SW480 (cell line): ENCODE data around the gene CLIC3.

Experiments
- DNase-seq: peaks from one replicate; pipeline ENCODE4 v3.0.0-alpha.2; 2016; ENCODE audit warnings: low spot score

CLIC3 gene

DNA sequence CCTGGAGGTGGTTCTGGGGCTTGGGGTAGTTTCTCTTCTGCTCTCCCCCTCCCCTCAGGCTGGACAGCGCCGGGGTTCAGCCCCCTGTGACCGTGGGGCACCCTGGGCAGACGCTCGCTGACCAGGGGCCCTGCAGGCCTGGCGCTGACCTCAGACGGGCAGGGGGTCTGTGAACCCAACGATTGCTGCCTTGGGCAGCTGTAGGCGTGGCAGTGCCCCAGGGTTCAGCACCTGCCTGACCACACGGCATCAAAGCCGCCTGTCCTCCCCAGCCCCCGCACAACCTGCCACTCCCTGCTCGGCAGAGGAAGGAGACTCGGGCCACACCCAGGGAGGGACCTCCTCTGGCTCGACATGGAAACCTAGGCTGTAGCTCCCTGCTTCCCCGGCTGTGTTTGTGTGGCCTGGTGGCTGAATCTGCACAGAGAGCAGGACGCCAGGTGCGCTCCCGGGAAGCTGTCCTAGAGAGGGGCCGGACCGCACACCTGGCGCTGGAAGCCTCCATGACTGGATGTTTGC, 32.1 kb downstream of the CLIC3 start:
- DNase-seq = peak; percentile 95

DNA sequence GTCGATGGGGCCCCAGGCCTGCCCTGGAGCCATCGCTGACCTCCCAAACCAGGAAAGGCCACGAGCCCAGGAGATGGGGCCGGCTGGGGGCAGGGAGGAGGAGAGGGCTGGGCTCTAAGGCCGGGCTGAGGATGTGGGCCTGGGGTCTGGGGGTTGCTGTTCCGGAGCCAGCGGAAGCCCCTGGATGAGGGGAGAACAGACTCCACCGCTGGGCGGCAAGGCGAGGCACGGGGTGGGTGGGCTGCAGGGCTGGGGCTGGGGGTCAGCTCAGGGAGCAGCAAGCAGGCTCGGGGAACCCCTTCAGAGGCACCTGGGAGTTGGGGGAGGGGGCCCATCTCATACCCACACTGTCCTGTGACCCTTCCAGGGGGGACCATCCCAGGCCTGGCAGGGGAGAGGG, 32.6 kb downstream of the CLIC3 start:
- no peak for DNase-seq

DNA sequence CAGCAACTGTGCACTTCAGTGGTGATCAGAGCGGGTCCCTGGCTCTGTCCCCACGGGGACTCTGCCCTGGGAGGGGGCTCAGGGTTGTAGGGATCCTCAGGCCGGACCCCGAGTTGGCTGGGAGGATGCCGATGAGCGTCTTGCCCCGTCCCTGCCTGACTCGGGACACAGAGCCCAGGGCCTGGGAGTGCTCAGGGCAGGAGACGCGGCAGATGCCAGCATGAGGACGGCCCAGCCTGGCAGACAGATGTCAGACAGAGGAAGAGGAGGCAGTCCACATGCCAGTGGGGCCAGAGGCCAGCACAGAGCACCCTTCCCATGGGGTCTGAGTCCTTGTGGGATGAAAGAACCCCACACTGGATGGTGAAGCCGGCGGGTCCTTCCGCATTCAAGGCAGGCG, 33.0 kb downstream of the CLIC3 start:
- no peak for DNase-seq

DNA sequence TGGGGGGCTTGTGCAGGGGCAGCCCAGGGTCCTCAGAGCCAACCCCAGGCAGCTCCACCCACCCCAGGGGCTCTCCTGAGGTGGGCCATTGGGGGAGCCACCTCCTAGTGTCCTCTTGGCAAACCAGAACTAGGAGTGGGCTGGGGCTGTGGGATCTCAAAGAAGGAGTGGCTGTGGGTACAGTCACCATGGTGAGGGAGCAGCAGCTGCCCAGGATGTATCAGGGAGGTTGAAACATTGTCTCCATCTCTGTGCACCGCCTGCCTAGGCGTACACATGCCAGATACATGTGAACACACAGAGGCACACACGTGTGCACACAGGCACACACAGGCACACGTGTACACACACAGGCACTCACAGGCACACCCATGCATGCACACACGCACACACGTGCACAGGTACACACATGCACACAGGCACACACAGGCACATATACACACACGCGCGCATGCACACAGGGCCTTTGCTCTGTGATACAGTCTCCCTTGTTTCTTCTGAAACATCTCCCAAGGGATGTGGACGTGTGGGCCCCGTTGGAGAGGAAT, 33.6 kb downstream of the CLIC3 start:
- no peak for DNase-seq

DNA sequence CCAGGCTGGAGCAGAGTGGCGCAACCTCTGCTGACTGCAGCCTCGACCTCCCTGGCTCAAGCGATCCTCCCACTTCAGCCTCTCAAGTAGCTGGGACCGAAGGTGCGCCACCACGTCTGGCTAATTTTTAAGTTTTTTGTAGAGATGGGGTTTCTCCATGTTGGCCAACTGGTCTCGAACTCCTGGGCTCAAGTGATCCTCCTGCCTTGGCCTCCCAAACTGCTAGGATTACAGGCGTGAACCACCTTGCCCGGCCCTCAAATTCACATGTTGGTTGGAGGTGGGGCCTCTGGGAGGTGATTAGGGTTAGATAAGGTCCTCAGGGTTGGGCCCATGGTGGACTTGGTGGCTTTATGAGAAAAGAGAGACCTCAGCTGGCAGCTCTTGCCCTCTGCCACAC, 34.2 kb downstream of the CLIC3 start:
- no peak for DNase-seq

DNA sequence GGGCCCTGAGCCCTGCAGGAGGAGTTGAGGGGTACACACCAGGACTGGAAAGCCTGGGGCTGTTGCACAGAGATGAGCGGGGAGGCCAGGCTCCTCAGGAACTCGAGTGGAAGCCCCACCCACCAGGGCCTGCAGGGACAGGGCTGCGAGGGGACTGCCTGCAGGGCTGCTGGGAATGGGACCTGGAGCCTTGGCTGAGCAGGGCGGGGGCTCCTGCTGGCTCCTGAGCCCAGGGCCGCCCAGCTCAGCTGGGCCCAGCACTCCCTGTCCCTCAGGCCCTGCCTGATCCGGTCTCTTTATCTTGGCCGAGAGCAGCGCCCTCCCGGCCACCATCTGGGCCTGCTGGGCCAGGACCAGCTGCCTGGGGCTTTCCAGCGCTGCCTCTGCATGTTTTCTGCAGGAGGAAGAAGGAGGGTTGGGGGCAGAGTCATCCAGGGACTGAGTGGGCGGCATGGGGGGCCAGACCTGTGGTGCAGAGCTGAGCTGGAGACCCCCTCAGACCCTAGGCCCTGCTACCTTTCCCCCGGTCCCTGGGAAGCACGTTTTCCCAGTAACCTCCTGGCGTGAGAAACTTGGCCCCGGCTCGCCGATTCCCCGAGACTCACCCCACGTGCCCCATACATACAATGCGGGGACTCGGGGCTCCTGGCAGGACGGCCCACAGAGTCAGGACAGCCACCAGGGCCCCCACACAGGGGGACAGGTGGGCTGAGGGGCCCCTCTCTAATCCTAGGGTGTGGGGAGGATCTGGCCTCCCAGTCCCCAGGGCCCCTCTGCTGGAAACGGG, 34.9 kb downstream of the CLIC3 start:
- no peak for DNase-seq

DNA sequence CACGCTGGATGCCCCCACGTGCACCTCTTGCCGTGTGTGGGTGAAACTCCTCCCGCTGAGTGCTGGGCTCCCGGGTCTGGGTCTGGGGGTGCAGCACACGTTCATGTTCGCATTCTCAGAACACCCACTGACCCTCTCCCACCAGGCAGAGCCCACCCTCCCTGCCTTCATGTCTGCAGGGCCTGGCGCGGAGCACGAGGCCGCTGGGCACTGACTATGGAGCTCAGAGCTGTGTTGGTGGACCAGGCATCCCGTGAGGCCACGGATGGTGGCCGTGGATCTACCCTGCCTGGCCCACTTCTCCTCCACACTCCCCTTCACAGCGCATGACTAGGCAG, 35.5 kb downstream of the CLIC3 start:
- DNase-seq = no peak

DNA sequence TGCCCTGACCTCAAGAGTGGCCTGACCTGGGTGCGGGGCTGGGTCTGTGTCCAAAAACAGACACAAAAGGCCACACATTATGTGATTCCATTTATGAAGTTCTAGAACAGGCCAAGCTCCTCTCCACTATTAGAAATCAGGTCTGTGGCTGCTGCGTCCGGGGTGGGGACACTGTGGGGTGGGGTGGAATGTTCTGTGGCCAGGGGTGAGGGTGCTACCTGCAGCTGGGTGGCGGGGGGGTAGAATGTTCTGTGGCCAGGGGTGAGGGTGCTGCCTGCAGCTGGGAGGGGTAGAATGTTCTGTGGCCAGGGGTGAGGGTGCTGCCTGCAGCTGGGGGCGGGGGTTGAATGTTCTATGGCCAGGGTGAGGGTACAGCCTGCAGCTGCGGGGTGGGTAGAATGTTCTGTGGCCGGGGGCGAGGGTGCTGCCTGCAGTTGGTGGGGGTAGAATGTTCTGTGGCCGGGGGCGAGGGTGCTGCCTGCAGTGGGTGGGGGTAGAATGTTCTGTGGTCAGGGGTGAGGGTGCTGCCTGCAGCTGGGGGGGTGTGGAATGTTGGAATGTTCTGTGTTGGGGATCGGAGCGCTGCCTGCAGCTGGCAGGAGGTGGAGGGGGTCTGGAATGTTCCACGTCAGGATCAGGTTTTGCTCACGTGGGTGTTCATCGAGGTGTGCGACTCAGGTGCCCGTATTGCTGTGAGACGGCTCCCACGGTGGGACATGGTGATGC, 36.0 kb downstream of the CLIC3 start:
- DNase-seq = no peak

DNA sequence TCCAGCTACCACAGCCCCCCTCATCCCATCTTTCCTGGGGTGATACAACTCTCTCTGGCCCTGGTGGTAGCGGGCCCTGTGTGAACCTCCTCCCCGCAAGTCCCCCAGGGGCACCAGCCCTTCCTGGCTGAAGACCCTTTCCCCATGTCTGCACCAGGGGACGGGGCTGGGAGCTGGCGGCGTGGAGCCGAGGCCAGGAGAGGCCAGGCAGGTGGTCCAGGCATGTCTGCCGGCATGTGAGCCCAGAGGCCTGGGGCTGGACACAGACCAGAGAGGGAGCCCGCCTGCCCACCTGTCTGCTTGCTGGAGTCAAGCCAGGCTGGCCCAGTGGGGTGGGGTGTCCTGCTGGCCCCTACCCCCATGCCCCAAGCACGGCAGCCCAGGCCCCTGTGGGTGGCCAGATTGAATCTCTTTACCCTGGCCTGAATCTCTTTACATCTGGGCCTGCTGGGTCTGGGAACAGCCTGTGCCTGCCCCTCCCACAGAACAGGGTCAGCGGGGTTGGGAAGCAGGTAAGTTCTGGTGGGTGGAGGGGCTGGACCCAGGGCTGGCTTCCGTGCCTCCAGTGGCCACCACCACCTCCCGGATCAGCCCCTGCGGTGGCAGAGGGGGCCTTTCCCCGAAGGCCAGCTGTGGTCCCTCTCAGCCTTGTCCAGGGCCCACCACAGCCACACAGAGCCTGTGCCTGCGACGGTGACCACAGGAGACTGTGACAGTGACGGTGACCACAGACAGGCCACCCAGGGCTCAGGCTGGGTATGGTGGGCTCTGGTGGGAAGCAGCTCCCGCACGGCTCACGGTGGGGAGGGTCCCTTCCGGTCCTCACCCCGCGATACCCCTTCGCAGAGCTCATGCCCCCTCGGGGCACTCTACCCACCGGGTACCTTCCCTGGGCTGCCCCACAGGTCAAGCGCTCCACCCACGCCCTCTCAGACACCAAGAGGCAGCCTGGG, 37.2 kb downstream of the CLIC3 start:
- DNase-seq = no peak

DNA sequence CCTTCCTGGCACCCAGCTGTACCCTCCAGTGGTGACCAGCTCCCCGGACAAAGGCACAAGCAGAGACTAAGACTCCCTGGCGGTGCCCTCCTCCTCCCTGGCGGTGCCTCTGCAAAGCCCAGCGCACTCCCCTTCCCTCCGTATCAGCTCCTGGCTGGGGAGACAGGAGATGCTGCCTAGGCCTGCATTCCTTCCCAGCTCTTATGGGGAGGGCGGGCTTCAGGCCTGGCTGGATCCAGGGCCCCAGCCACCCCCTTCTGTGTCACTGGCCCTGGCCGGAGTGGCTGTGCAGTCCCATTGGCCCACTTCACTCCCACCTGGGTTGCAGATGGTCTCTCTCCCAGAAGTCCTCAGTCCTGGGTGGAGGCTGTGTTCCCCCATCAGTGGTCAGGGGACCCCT, 37.9 kb downstream of the CLIC3 start:
- DNase-seq = no peak

DNA sequence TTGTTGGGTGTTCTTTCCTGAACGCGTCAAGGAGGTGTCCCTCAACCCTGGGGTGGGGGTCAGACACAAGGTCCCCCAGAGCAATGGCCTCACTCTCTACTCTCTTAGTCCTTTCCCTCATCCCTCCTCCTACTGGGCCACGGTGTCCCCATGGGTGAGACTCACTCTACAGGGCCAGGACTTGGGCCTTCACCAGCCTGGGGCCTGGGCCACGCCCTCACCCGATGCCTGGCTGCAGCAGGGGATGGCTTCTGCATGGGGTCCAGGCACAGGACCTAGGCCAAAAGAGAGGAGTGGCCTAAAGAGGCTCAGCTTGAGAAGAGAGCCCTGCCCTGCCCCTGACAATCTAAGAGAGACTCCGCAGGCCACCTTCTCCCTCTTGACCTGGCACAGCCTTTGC, 38.5 kb downstream of the CLIC3 start:
- DNase-seq = no peak

DNA sequence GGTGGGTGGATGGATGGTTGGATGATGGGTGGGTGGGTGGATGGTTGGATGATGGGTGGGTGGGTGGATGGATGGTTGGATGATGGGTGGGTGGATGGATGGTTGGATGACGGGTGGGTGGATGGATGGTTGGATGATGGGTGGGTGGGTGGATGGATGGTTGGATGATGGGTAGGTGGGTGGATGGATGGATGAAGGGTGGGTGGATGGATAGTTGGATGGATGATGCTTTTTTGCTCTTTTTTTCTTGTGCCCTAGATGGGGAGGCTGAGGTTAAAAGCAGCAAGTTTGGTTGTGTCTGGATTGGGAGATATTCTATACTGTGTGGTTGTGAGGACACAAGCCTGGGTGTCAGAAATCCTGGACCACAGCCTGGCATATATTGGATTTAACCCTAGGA, 38.9 kb downstream of the CLIC3 start:
- no peak for DNase-seq

DNA sequence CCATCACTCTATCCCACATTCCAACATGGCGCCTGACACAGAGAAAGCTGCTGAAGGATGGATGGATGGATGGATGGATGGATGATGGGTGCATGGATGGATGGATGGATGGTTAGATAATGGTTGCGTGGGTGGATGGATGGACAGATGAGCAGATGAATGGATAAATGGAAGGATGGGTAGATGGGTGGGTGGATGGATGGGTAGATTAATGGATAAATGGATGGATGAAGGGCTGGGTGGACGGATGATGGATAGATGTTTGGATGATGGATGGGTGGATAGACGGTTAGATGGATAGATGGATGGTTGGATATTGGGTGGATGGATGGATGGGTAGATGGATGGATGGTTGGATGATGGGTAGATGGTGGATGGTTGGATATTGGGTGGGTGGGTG, 39.8 kb downstream of the CLIC3 start:
- DNase-seq = no peak

DNA sequence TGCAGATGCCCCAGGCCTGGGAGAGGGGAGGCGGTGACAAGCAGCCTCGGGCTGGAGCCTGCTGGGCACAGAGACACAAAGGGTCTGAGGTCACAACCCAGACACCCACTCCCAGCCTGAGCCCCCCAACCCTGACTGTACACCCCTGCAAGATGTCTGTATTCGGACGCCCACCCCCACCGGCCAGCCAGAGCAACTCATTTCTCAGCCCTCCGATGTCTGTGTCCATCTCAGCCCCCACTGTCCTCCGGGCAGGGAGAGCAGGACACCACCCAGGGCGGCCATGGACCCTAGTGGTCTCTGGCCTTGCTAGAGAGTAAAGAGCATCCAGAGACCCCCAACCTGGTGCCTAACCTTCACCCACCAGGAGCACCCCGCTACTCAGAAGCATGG, 40.4 kb downstream of the CLIC3 start:
- no peak for DNase-seq

DNA sequence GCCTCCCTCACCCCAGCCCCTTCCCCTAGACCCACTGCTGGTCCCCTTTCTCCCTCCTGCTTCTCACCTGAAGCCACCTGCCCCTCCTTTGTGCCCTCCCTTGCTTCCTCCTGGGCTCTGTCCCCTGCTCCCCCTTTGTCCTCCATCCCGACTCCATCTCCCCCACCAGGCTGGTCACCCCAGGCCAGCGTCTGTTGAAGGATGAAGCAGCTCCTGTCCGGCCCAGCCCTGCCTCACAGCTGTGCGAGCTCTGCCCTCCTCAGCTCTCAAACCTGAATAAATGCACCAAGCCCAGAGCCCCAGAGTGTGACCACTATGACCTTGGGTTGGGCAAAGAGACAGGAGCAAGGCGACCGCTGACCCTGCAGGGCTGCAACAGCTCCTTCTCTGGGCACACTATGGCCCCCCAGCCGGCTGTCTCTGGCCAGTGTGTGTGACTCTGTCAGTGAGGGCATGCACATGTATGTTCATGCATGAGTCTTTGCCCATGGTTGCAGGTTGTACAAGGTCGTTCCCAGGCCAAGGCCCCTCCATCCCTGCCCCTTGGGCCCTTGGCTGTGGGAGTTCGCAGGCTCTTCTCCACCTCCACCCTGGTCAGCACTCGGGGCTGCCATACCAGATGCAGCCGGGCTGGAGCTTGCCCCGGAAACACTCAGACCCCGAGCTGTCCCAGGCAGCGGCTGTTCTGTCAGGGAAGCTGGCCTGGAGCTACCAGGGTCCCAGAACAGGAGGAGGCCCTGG, 41.0 kb downstream of the CLIC3 start:
- DNase-seq = no peak

DNA sequence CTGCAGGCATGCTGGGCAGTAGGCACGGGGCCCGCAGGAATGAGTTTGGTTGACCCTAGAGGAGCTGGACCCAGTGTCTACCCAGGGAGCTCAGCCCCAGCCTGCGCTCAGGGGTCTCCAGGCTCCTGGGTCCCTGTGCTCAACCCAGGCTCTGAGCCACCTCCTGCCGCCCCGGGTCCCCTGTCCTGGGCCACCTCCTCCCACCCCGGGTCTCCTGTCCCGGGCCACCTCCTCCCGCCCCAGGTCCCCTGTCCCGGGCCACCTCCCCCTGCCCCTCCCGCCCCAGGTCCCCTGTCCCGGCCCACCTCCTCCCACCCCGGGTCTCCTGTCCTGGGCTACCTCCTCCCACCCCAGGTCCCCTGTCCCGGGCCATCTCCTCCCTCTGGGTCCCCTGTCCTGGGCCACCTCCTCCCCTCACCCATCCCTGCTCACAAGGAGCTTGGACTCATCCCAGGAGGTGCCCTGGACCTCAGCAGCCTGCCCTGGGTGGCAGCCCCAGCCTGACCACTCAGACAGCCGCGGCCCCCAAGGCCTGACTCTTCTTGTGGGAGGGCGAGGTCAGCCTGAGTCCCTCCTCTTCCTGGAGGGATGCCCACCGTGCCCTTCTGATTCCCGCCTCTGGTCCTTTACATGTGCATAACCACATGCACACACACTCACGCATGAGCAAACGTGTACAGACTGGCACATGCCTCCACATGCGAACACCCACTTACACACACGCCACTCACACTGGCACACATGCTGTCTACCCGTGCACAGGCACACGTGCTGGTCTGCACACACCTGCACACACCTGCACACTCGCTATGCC, 41.9 kb downstream of the CLIC3 start:
- DNase-seq = no peak

DNA sequence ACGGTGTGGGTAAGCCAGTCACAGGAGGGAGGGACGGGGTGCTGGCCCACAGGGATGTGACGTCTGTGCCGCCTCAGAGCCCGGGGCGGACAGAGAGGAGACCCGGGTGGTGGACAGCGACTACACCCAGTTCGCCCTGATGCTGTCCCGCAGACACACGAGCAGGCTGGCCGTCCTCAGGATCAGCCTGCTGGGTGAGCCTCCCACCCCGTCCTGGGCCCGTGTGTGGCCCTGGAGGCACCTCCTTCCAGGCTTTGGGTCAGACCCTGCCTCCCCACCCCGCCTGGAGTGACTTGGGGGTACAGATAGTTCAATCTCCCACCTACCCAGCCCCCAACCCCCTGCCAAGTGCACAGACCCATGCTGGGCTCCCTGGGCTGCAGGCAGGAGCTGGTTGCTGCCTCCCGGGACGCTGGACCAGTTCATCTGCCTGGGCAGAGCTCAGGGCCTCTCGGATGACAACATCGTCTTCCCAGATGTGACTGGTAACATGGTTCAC, 42.5 kb downstream of the CLIC3 start:
- no peak for DNase-seq

DNA sequence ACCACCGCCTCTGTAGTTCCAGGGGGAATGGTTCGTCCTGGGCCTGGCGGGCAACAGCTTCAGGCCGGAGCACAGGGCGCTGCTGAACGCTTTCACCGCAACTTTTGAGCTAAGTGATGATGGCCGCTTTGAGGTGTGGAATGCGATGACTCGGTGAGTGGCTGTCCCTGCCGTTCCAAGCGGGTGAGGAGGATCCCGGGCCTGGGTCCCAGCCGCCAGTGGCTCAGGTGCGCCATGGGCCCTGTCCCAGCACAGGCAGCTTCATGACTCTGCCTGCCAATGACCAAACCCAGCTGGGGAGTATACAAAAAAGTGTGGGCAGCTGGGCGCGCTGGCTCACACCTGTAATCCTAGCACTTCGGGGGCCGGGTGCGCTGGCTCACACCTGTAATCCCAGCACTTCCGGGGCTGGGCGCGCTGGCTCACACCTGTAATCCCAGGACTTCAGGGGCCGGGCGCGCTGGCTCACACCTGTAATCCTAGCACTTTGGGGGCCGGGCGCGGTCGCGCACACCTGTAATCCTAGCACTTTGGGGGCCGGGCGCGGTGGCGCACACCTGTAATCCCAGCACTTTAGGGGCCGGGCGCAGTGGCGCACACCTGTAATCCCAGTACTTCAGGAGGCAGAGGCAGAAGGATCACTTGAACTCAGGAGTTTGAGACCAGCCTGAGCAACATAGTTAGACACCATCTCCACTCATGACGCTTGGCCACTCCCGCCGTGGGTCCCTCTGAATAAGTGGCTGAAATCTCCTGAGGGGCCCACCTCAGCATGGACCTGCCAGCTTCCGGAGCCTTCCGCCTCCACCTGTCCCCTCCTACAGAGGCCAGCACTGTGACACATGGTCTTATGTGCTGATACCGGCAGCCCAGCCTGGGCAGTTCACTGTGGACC, 43.2 kb downstream of the CLIC3 start:
- DNase-seq = no peak

DNA sequence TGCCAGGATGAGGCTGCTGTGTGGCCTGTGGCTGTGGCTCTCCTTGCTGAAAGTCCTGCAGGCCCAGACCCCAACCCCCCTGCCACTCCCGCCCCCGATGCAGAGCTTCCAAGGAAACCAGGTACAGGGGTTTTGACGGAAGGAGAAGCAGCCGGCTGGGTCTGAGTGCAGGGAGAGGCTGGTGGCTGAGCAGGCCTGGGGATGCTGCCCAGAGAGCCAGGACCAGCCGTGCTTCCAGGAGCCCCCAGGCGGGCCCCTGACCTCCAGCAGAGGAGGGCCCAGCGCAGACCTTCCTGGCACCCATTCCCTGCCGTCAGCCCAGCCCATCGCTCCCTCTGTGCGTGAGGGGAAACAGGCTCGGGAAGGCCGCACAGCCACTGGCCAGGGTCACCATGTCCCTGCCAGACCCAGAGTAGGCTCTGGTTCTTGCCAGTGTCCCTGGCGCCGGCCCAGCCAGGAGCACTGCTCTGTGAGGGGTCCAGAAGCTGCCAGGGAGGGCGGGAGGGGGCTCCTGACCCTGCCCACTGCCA, 44.0 kb downstream of the CLIC3 start:
- no peak for DNase-seq
